NK-92 (cell line): Measurements from ENCODE around the gene PPP1R3G.

Experiments
- DNase-seq: peaks from one replicate; lab custom pipeline; 2025; ENCODE audit not compliant: unreplicated experiment; lab: John Stamatoyannopoulos, UW

The PPP1R3G gene

GRCh38 chr6:5093231-5094015, 8.3 kb downstream of the PPP1R3G start:
- no peak for DNase-seq

- DNase-seq: no peak
Measured at GRCh38 chr6:5094327-5094726, 9.2 kb downstream of the PPP1R3G start.

- no peak for DNase-seq
Measured at GRCh38 chr6:5095236-5095635, 10.1 kb downstream of the PPP1R3G start.

- DNase-seq: no peak
Measured at GRCh38 chr6:5096482-5096881, 11.3 kb downstream of the PPP1R3G start.

- no peak for DNase-seq
Measured at GRCh38 chr6:5098501-5099270, 13.5 kb downstream of the PPP1R3G start.

GRCh38 chr6:5099537-5099936, 14.4 kb downstream of the PPP1R3G start:
- DNase-seq: no peak

GRCh38 chr6:5100806-5101205, 15.7 kb downstream of the PPP1R3G start:
- no peak for DNase-seq

- DNase-seq: no peak
Measured at GRCh38 chr6:5102267-5102970, 17.3 kb downstream of the PPP1R3G start.

- no peak for DNase-seq
Measured at GRCh38 chr6:5103250-5103649, 18.1 kb downstream of the PPP1R3G start.

GRCh38 chr6:5104667-5105066, 19.5 kb downstream of the PPP1R3G start:
- no peak for DNase-seq

GRCh38 chr6:5105146-5105545, 20.0 kb downstream of the PPP1R3G start:
- DNase-seq: no peak

- no peak for DNase-seq
Measured at GRCh38 chr6:5107341-5107740, 22.2 kb downstream of the PPP1R3G start.

GRCh38 chr6:5108068-5108467, 22.9 kb downstream of the PPP1R3G start:
- no peak for DNase-seq

GRCh38 chr6:5108536-5109150, 23.5 kb downstream of the PPP1R3G start:
- DNase-seq: no peak

GRCh38 chr6:5109436-5109835, 24.3 kb downstream of the PPP1R3G start:
- no peak for DNase-seq

GRCh38 chr6:5110246-5110645, 25.1 kb downstream of the PPP1R3G start:
- DNase-seq: no peak

- DNase-seq: no peak
Measured at GRCh38 chr6:5111626-5112025, 26.5 kb downstream of the PPP1R3G start.

- no peak for DNase-seq
Measured at GRCh38 chr6:5112066-5112799, 27.1 kb downstream of the PPP1R3G start.

- no peak for DNase-seq
Measured at GRCh38 chr6:5113096-5113495, 28.0 kb downstream of the PPP1R3G start.

GRCh38 chr6:5115168-5115567, 30.0 kb downstream of the PPP1R3G start:
- no peak for DNase-seq
